Heart left ventricle (tissue), 16 donors: ENCODE measurements around the gene LGALS3BP. TPM values are rescaled to one million over a fixed set of nuclear protein-coding genes. Genes with fewer than 3 reads are reported as not detected.

Experiments
- ATAC-seq, 4 donors: fragments of 200-7000 bp; cut with Tn5 transposase; one replicate each; pipeline ENCODE4 v1.9.1; 2020 to 2022; ENCODE audit warnings: moderate library complexity in 4 of 4, mild to moderate bottlenecking in 3 of 4, moderate number of reproducible peaks in 1 of 4
- DNase-seq, 5 donors: peaks; one replicate each; pipeline ENCODE4 v3.0.0-alpha.2; 2020
- H3K27ac ChIP-seq, 12 donors: fragments of 200-600 bp; sonication (generic) in 4 of 12; one replicate each; pipeline versions ENCODE4 v1.5.0 to v1.8.0; 2016 to 2022; ENCODE audit warnings: mild to moderate bottlenecking in 2 of 12
- H3K27me3 ChIP-seq, 9 donors: fragments of 200-600 bp; sonication (generic) in 2 of 9; one replicate each; pipeline versions ENCODE4 v1.5.1 to v1.8.0; 2016 to 2022; ENCODE audit warnings: mild to moderate bottlenecking in 3 of 9
- H3K36me3 ChIP-seq, 9 donors: fragments of 200-600 bp; sonication (generic) in 2 of 9; one replicate each; pipeline versions ENCODE4 v1.5.0 to v1.8.0; 2018 to 2022; ENCODE audit warnings: mild to moderate bottlenecking in 2 of 9
- H3K4me1 ChIP-seq, 12 donors: fragments of 200-600 bp; sonication (generic) in 4 of 12; one replicate each; pipeline versions ENCODE4 v1.5.0 to v1.8.0; 2016 to 2022; ENCODE audit warnings: mild to moderate bottlenecking in 3 of 12
- H3K4me3 ChIP-seq, 12 donors: fragments of 200-600 bp; sonication (generic) in 4 of 12; one replicate each; pipeline versions ENCODE4 v1.5.0 to v1.8.0; 2017 to 2022; ENCODE audit warnings: mild to moderate bottlenecking in 9 of 12, moderate library complexity in 4 of 12
- H3K9me3 ChIP-seq, 12 donors: fragments of 200-600 bp; sonication (generic) in 4 of 12; one replicate each; pipeline versions ENCODE4 v1.5.0 to v1.8.0; 2016 to 2022; ENCODE audit warnings: mild to moderate bottlenecking in 1 of 12
- CTCF ChIP-seq, 12 donors: fragments of 200-600 bp; sonication (generic) in 4 of 12; IDR thresholded peaks; one replicate each; pipeline versions ENCODE4 v1.5.0 to v1.8.0; 2018 to 2022; ENCODE audit warnings: antibody characterized with exemption in 12 of 12, mild to moderate bottlenecking in 5 of 12
- POLR2A ChIP-seq, 2 donors: fragments of 450-650 bp; IDR thresholded peaks; one replicate each; pipeline ENCODE4 v1.6.1; 2017; ENCODE audit warnings: antibody characterized with exemption in 2 of 2, mild to moderate bottlenecking in 2 of 2, moderate library complexity in 2 of 2
- WGBS, 4 donors: extraction: QIAGEN DNeasy Blood & Tissue Kit in 2 of 4; methylation state at CpG; one replicate each; pipeline versions ENCODE4 v1.1.5 to v1.1.7; 2013 to 2018; 5-methylcytosine and 5-hydroxymethylcytosine counted together
- intact Hi-C, 10 donors: fragments of 100-400 bp; cut with DNase I; formaldehyde crosslinking; loops; one replicate each; pipeline versions ENCODE4 v1.11.1 to v1.14.2; 2022
- polyA plus RNA-seq, 2 donors: library from polyadenylated mRNA; stranded (reverse); fragments of 200-250 nt; gene quantifications; one replicate each; pipeline ENCODE4 v1.2.3, GENCODE V29; 2013
- total RNA-seq, 9 donors: library from RNA; depleted of rRNA in 2 of 9; stranded (reverse); fragments of >200 nt in 2 of 9; fragmentation: NEBNext Ultra II Directional in 3 of 9; extraction: Animal tissue kit (Norgen Biotek cat#: 25700) in 3 of 9; gene quantifications; one replicate each; pipeline versions ENCODE4 v1.1.0 to v1.2.4, GENCODE V29; 2016 to 2023
- donor health status: ischemic (EF 13 %, LVEDD 7.1; RV severe dilation, severe dysfunction).
- donor health status: healthy with polysubstance abuse.
- donor health status: DM: no; HTN: yes; CAD: no.
- donor health status: DM: no; HTN: no; CAD: no.
- donor health status: ischemic (EF 25% LVEDD 6.9; RV normal size, moderate dysfunction).
- donor health status: ischemic (EF 25% LVEDD 5.7; RV mildly dilated, moderate dysfunction).
- donor health status: healthy.
- donor health status: DM: yes; HTN: yes; CAD: no.
- donor health status: ischemic (EF 35%, LVEDD 5.7; RV mildly dilated, moderate dysfunction).
- donor health status: nonischemic (EF 11% LVEDD 7.7; RV severe dilation, severe dysfunction).
- donor health status: DM: yes; HTN: yes; CAD: no.
- donor health status: PGD.
- donor health status: ischemic (EF 29% LVEDD 5.4; RV normal size, mild dysfunction).
- donor health status: nonischemic (EF 23%, LVEDD 6.1; RV moderate dilation, normal function).

The LGALS3BP gene
- total and polyA plus RNA-seq, 11 donors: 178 to 1,343 (median 547) TPM

GRCh38 chr17:78972507-78973105 is 7.1 kb downstream of the LGALS3BP start:
- Histone ChIP-seq H3K9me3 (no peaks in the 10 kb centered on the region), H3K27ac (peak overlapping the region in 2 of 12 donors; percentile 34 to 79), H3K4me3 (no peak overlapping the region), H3K4me1 (peaks cover 0 to 69% (median 37%) of the 10 kb centered on the region in 12 donors), H3K27me3 (no peaks in the 10 kb centered on the region), H3K36me3 (peaks cover 0 to 66% (median 23%) of the 10 kb centered on the region in 9 donors)
- 76 to 86% (median 84%) methylated on average over 12 to 15 of the region's 15 CpGs for WGBS, 4 donors
- no peak for TF ChIP-seq POLR2A (IDR thresholded peaks at IDR 0.05)
- TF ChIP-seq CTCF (IDR thresholded peaks at IDR 0.05): no peak
- no peak for ATAC-seq
- no peak for DNase-seq
- intact Hi-C loops: loop anchor here in 6 of 10 donors (1.0 to 10.0 kb wide), 7 partner anchors 40 to 478 kb away; partner anchors contain the start of gene TIMP2 (in 2 of the 6)

GRCh38 chr17:78971756-78972506 is 7.8 kb downstream of the LGALS3BP start:
- no peak for TF ChIP-seq POLR2A (IDR thresholded peaks at IDR 0.05)
- TF ChIP-seq CTCF (IDR thresholded peaks at IDR 0.05): no peak
- WGBS, 4 donors: 68 to 82% (median 78%) methylated on average over 13 to 22 of the region's 22 CpGs
- H3K27ac ChIP-seq: peak overlapping the region in 9 of 12 donors; percentile 11 to 72 (median 51)
- H3K27me3 ChIP-seq: no peaks in the 10 kb centered on the region
- H3K9me3 ChIP-seq: no peaks in the 10 kb centered on the region
- H3K36me3 ChIP-seq: peaks cover 0 to 60% (median 29%) of the 10 kb centered on the region in 9 donors
- no peak for ATAC-seq
- H3K4me1 ChIP-seq: peaks cover 0 to 63% (median 31%) of the 10 kb centered on the region in 12 donors
- H3K4me3 ChIP-seq: no peak overlapping the region
- intact Hi-C loops: loop anchor here (1.0 to 10.0 kb wide), 11 partner anchors 40 to 477 kb away; partner anchors contain the start of gene TIMP2 (in 3 of the 10)
- DNase-seq: no peak

- DNase-seq (peak; percentile 79 to 88 (median 84)), ATAC-seq (peak in 3 of 4 donors; percentile 39 to 49 (median 43))
- intact Hi-C loops: loop anchor here (1.0 to 10.0 kb wide), 11 partner anchors 39 to 476 kb away; partner anchors contain the start of gene TIMP2 (in 3 of the 10)
- Histone ChIP-seq H3K27ac (peak overlapping the region in 9 of 12 donors; percentile 11 to 72 (median 51)), H3K9me3 (no peaks in the 10 kb centered on the region), H3K4me1 (peaks cover 0 to 54% (median 26%) of the 10 kb centered on the region in 12 donors), H3K36me3 (peaks cover 0 to 55% (median 30%) of the 10 kb centered on the region in 9 donors), H3K27me3 (no peaks in the 10 kb centered on the region), H3K4me3 (no peak overlapping the region)
- TF ChIP-seq CTCF (IDR thresholded peaks at IDR 0.05): peak; percentile 82 to 94 (median 88)
- TF ChIP-seq POLR2A (IDR thresholded peaks at IDR 0.05): no peak
- WGBS, 4 donors: 28 to 35% (median 34%) methylated on average over 27 to 33 of the region's 33 CpGs
Measured at GRCh38 chr17:78970834-78971755, 8.6 kb downstream of the LGALS3BP start.
